GM21515 (cell line): Measurements from ENCODE around the gene CACNA1G.

ENCODE experiments used
- ATAC-seq: cut with Tn5 transposase; IDR thresholded peaks from one replicate; pipeline ENCODE4 v1.9.1; 2021; ENCODE audit not compliant: unreplicated experiment

CACNA1G gene

GRCh38 chr17:50547035-50547735, 13.3 kb upstream of the CACNA1G start, which contains the start of gene SPATA20:
Gene SPATA20 (plus strand): TSS chr17:50547174. CDS start chr17:50547209, 35 bp downstream.
- ATAC-seq = peak; percentile 63

- ATAC-seq = no peak
Observed at GRCh38 chr17:50547736-50548083, 12.8 kb upstream of the CACNA1G start.

GRCh38 chr17:50548831-50549230, 11.7 kb upstream of the CACNA1G start:
- ATAC-seq = no peak

DNA sequence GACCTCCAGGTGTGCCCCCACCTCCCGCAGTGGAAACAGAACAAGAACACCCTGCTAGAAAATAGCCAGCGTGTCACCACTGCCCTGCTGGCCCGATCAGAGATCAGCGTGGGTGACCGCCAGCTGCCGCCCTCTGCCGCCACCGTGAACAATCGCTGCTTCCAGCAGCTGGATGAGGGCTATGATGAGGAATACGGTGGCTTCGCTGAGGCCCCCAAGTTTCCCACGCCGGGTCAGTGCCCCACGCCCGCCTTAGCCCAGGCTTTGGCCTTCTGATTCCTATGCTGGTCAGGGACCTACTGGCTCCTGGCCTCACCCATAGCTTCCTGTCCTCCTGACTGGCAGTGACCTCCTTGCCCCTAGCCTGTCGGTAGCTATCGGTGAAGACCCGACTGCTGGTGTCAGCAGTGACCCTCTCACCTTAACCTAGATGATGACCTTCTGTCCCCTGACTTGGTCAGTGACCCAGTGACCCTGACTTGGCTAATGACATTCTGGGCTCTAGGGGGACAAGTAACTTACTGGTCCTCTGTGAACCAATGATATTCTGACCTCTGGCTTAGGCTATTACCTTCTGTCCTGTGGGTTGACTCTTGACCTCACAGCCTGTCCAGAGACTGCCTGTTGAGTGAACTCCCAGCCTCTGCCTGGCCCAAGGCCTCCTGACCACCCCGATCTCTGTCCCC, 11.1 kb upstream of the CACNA1G start:
- no peak for ATAC-seq

DNA sequence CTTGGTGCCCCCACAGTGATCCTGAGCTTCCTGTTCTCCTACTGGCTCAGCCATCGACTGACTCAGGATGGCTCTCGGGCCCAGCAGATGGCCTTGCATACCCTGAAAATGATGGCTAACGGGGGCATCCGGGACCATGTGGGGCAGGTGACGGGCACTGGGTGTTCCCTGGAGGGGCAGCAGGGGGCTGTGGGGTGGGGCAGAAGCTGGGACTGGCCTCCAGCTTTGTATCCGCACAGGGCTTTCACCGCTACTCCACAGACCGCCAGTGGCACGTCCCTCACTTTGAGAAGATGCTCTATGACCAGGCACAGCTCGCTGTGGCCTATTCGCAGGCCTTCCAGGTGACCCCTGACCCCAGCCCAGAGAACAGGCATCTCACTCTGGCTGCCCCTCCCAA, 10.5 kb upstream of the CACNA1G start:
- no peak for ATAC-seq

DNA sequence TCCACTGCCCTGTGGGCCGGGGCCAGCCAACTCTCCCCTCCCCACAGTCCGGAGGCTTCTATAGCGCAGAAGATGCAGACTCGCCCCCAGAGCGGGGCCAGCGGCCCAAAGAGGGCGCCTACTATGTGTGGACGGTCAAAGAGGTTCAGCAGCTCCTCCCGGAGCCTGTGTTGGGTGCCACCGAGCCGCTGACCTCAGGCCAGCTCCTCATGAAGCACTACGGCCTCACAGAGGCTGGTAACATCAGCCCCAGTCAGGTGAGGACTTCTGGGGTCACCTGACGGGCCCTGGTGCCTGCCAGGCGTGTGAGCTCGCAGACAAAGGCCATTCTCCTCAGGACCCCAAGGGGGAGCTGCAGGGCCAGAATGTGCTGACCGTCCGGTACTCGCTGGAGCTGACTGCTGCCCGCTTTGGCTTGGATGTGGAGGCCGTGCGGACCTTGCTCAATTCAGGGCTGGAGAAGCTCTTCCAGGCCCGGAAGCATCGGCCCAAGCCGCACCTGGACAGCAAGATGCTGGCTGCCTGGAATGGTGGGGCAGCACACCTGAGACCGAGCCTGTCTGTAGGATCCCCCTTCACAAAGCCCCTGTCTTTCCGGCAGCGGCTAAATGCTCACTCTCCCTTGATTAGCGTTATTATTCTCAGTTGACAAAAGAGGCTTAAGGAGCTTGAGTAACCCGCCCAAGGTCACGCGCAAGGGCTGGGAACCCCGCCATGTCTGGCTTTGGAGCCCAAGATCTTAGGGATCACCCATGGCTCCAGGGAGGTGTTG, 9.7 kb upstream of the CACNA1G start:
- ATAC-seq = no peak

- no peak for ATAC-seq
Observed at GRCh38 chr17:50551433-50551815, 9.1 kb upstream of the CACNA1G start.

- ATAC-seq = no peak
Observed at GRCh38 chr17:50551884-50552283, 8.6 kb upstream of the CACNA1G start.

DNA sequence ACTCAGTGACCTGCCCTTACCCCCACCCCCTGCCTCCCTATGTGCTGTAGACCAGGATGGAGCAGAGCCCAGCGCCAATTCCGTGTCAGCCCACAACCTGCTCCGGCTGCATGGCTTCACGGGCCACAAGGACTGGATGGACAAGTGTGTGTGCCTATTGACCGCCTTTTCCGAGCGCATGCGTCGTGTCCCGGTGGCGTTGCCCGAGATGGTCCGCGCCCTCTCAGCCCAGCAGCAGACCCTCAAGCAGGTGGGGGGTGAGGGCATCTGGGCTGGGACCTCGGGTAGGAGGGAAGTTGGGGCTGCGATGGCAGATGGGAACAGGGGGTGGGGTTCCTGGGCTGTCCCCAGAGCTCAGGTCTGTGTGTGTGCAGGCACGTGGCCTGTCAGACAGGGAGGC, 6.3 kb upstream of the CACNA1G start:
- no peak for ATAC-seq

GRCh38 chr17:50556803-50557202, 3.7 kb upstream of the CACNA1G start:
- no peak for ATAC-seq

DNA sequence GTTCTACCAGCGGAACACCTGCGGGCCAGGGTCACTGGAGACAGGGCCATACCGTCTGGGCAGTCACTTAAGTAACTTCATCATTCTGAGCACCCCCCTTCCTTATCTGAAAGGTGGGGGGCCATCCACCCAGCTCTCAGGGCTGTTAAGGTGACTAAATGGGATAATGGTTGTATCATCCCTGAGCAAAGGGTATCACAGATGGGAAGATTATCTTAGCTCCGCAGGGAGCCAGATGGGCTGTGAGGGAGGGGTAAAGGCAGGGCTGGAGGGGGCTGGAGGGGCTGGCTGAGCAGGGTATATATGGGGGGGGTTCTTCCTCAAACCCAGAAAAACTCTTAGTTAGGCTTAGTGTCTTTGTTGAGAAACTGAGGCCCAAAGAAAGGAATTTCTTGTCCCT, 2.9 kb upstream of the CACNA1G start:
- no peak for ATAC-seq

- no peak for ATAC-seq
Observed at GRCh38 chr17:50558091-50558490, 2.4 kb upstream of the CACNA1G start.

GRCh38 chr17:50558581-50558940, 2.0 kb upstream of the CACNA1G start:
- no peak for ATAC-seq

GRCh38 chr17:50558941-50559614, 1.4 kb upstream of the CACNA1G start:
- ATAC-seq = no peak

GRCh38 chr17:50559674-50560184, 786 bp upstream of the CACNA1G start:
- ATAC-seq = no peak

DNA sequence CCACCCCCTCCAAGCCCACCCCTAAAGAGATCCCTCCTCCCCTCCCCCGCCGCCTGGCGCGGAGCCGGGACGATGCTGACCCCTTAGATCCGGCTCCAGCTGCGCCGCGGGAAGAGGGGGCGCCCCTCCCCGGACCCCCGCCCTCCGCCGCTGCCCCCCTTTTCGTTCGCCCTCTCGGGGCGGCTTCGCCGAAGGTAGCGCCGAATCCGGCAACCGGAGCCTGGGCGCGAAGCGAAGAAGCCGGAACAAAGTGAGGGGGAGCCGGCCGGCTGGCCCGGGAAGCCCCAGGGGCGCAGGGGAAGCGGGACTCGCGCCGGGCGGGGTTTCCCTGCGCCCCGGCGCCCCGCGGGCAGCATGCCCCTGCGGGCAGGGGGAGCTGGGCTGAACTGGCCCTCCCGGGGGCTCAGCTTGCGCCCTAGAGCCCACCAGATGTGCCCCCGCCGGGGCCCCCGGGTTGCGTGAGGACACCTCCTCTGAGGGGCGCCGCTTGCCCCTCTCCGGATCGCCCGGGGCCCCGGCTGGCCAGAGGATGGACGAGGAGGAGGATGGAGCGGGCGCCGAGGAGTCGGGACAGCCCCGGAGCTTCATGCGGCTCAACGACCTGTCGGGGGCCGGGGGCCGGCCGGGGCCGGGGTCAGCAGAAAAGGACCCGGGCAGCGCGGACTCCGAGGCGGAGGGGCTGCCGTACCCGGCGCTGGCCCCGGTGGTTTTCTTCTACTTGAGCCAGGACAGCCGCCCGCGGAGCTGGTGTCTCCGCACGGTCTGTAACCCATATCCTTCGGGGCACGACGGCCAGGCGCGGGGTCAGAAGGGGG, 623 bp downstream of the CACNA1G start:
- peak; percentile 12 for ATAC-seq

- no peak for ATAC-seq
Observed at GRCh38 chr17:50561746-50562141, 1.2 kb downstream of the CACNA1G start.

GRCh38 chr17:50562242-50563091, 2.0 kb downstream of the CACNA1G start:
- ATAC-seq = no peak

- no peak for ATAC-seq
Observed at GRCh38 chr17:50563092-50563511, 2.6 kb downstream of the CACNA1G start.

DNA sequence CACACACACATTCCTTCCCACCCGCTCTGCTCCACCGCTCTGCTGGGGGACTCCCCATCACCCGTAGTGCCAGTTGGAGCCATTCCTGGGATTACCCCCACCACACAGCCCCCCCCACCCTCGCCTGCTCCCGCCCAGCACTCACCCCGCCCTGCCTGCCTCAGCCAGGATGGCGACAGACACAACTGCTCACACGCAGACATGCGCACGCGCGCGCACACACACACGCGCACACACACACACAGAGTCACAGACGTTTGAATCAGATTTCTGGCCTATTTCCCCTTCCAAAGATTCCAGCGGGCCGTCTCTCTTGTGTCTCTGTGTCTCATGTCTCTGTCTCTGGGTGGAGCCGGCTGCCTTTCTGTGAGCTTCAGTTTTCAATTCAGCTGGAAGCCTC, 4.4 kb downstream of the CACNA1G start:
- ATAC-seq = no peak
